HepG2 (cell line): Measurements from ENCODE around the gene LRRC42. TPM values are rescaled to one million over a fixed set of nuclear protein-coding genes. Genes with fewer than 3 reads are reported as not detected.

ENCODE experiments used
- ATM ChIP-seq: fragments of 450-650 bp; IDR thresholded peaks from 2 replicates; pipeline ENCODE4 v1.7.1; 2017; ENCODE audit warnings: mild to moderate bottlenecking, borderline replicate concordance
- CENPX ChIP-seq: sonication (generic); formaldehyde crosslinking; IDR thresholded peaks from 2 replicates; pipeline ENCODE4 v1.9.0; 2021; ENCODE audit warnings: mild to moderate bottlenecking, missing genetic modification reagents, moderate library complexity
- GATAD1 ChIP-seq: IDR thresholded peaks from 2 replicates; pipeline ENCODE4 v1.6.1; 2016; ENCODE audit warnings: missing genetic modification reagents, missing compliant biosample characterization
- MED8 ChIP-seq: sonication (generic); formaldehyde crosslinking; IDR thresholded peaks from 2 replicates; pipeline ENCODE4 v1.8.1; 2023; ENCODE audit warnings: mild to moderate bottlenecking, missing genetic modification reagents; ENCODE audit not compliant: insufficient replicate concordance
- ONECUT2 ChIP-seq: sonication (generic); formaldehyde crosslinking; IDR thresholded peaks from 2 replicates; pipeline ENCODE4 v1.4.0; 2020; ENCODE audit warnings: missing genetic modification reagents
- PITX1 ChIP-seq: sonication (generic); formaldehyde crosslinking; IDR thresholded peaks from 2 replicates; pipeline ENCODE4 v1.5.1; 2020; ENCODE audit warnings: mild to moderate bottlenecking, missing genetic modification reagents
- RFX3 ChIP-seq: IDR thresholded peaks from 2 replicates; pipeline ENCODE4 v1.6.1; 2016; ENCODE audit warnings: missing biosample characterization, missing genetic modification reagents
- RFXAP ChIP-seq: sonication (generic); formaldehyde crosslinking; IDR thresholded peaks from 2 replicates; pipeline ENCODE4 v1.4.0; 2020; ENCODE audit warnings: missing genetic modification reagents, borderline replicate concordance
- TOPORS ChIP-seq: sonication (generic); formaldehyde crosslinking; IDR thresholded peaks from 2 replicates; pipeline ENCODE4 v1.8.0; 2023; ENCODE audit warnings: mild to moderate bottlenecking, missing genetic modification reagents
- ZBTB39 ChIP-seq: sonication (generic); formaldehyde crosslinking; IDR thresholded peaks from 2 replicates; pipeline ENCODE4 v1.5.0; 2020; ENCODE audit warnings: missing genetic modification reagents
- ZBTB8A ChIP-seq: sonication (generic); formaldehyde crosslinking; IDR thresholded peaks from 2 replicates; pipeline ENCODE4 v1.4.0; 2020; ENCODE audit warnings: mild to moderate bottlenecking, low read depth, missing genetic modification reagents, borderline replicate concordance
- ZFP1 ChIP-seq: IDR thresholded peaks from 2 replicates; pipeline ENCODE4 v1.6.1; 2016
- ZNF747 ChIP-seq: sonication (generic); formaldehyde crosslinking; IDR thresholded peaks from 2 replicates; pipeline ENCODE4 v1.8.1; 2023; ENCODE audit warnings: missing genetic modification reagents, mild to moderate bottlenecking, borderline replicate concordance
- ZNF766 ChIP-seq: sonication (generic); formaldehyde crosslinking; IDR thresholded peaks from 2 replicates; pipeline ENCODE4 v1.5.0; 2020; ENCODE audit warnings: missing genetic modification reagents, borderline replicate concordance
- ZNF83 ChIP-seq: sonication (generic); formaldehyde crosslinking; IDR thresholded peaks from 2 replicates; pipeline ENCODE4 v1.4.0; 2020; ENCODE audit warnings: missing genetic modification reagents, mild to moderate bottlenecking, borderline replicate concordance
- ZSCAN30 ChIP-seq: sonication (generic); formaldehyde crosslinking; IDR thresholded peaks from 2 replicates; pipeline ENCODE4 v1.5.0; 2020; ENCODE audit warnings: mild to moderate bottlenecking, missing genetic modification reagents
- polyA plus RNA-seq, 8 experiments: library from polyadenylated mRNA; depleted of rRNA in 3 of 8; stranded (reverse) in 7 of 8; unstranded in 1 of 8; fragments of >200 nt; fragmentation: Illumina TruSeq in 4 of 8; extraction: Trizol in 4 of 8; gene quantifications; 2 replicates each; pipeline versions ENCODE4 v1.2.1 to v1.2.3, GENCODE V29; 2011 to 2016; ENCODE audit warnings: low read depth in 4 of 8, missing spikeins in 1 of 8, mixed read lengths in 1 of 8; ENCODE audit not compliant: insufficient read depth in 1 of 8
- total RNA-seq, 5 experiments: library from RNA; depleted of rRNA; stranded (reverse); fragments of >200 nt; fragmentation: Illumina TruSeq; extraction: Trizol; gene quantifications; 2 replicates each; pipeline ENCODE4 v1.2.3, GENCODE V29; 2016; ENCODE audit warnings: low read depth in 1 of 5
- TF ChIP-seq, protein P1 (sequence below): IDR thresholded peaks from 2 replicates; pipeline ENCODE4 v1.6.1; 2016; ENCODE audit warnings: missing biosample characterization, missing genetic modification reagents, low read depth
- TF ChIP-seq, protein P2 (sequence below): sonication (generic); formaldehyde crosslinking; IDR thresholded peaks from 2 replicates; pipeline ENCODE4 v1.4.0; 2020; ENCODE audit warnings: missing genetic modification reagents
- TF ChIP-seq, protein P3 (sequence below): sonication (generic); formaldehyde crosslinking; IDR thresholded peaks from 2 replicates; pipeline ENCODE4 v1.5.1; 2020; ENCODE audit warnings: missing genetic modification reagents, mild to moderate bottlenecking, borderline replicate concordance

LRRC42 gene
- total and polyA plus RNA-seq, 2 of the 13 experiments (the other 11 are each of a cell fraction or from before 2014, with no cell fraction given): 30.6 to 43.6 TPM

GRCh38 chr1:53982034-53982762 lies 36.0 kb downstream of the LRRC42 start (continued):
- TF ChIP-seq GATAD1 (CRISPR knock-in tag) (0 out of 2 replicates have a peak, but pooled peaks have one; percentile 26), MED8 (CRISPR knock-in tag) (no peak), RFX3 (CRISPR knock-in tag) (no peak), ZNF766 (CRISPR knock-in tag) (no peak), ATM (no peak), ZSCAN30 (CRISPR knock-in tag) (no peak), CENPX (CRISPR knock-in tag) (no peak), ZNF83 (no peak), PITX1 (CRISPR knock-in tag) (no peak), ZFP1 (CRISPR knock-in tag) (no peak), ZBTB8A (no peak), ZNF747 (CRISPR knock-in tag) (no peak), ONECUT2 (no peak), RFXAP (CRISPR knock-in tag) (no peak), TOPORS (CRISPR knock-in tag) (no peak), ZBTB39 (CRISPR knock-in tag) (no peak)
- TF ChIP-seq, protein P1, sequence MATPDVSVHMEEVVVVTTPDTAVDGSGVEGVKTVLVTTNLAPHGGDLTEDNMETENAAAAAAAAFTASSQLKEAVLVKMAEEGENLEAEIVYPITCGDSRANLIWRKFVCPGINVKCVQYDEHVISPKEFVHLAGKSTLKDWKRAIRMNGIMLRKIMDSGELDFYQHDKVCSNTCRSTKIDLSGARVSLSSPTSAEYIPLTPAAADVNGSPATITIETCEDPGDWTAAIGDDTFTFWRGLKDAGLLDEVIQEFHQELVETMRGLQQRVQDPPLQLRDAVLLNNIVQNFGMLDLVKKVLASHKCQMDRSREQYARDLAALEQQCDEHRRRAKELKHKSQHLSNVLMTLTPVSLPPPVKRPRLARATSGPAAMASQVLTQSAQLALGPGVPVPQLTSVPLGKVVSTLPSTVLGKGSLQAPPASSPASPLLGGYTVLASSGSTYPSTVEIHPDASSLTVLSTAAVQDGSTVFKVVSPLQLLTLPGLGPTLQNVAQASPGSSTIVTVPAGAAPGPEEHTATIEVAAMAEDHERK: no peak
- TF ChIP-seq, protein P2, sequence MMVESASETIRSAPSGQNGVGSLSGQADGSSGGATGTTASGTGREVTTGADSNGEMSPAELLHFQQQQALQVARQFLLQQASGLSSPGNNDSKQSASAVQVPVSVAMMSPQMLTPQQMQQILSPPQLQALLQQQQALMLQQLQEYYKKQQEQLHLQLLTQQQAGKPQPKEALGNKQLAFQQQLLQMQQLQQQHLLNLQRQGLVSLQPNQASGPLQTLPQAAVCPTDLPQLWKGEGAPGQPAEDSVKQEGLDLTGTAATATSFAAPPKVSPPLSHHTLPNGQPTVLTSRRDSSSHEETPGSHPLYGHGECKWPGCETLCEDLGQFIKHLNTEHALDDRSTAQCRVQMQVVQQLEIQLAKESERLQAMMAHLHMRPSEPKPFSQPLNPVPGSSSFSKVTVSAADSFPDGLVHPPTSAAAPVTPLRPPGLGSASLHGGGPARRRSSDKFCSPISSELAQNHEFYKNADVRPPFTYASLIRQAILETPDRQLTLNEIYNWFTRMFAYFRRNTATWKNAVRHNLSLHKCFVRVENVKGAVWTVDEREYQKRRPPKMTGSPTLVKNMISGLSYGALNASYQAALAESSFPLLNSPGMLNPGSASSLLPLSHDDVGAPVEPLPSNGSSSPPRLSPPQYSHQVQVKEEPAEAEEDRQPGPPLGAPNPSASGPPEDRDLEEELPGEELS (CRISPR knock-in tag): peak; percentile 45; the same call in 1 of the 2 replicates
- TF ChIP-seq, protein P3, sequence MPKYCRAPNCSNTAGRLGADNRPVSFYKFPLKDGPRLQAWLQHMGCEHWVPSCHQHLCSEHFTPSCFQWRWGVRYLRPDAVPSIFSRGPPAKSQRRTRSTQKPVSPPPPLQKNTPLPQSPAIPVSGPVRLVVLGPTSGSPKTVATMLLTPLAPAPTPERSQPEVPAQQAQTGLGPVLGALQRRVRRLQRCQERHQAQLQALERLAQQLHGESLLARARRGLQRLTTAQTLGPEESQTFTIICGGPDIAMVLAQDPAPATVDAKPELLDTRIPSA: no peak
